A673 (cell line): ENCODE results near the gene CORO2A.

Experiments
- EZH2 ChIP-seq: fragments of 200-600 bp; sonication (generic); IDR thresholded peaks from 2 replicates; pipeline ENCODE4 v1.6.1; 2017; ENCODE audit warnings: borderline replicate concordance, low read depth, mild to moderate bottlenecking, mixed read lengths, antibody characterized with exemption, low read length; ENCODE audit not compliant: poor library complexity, severe bottlenecking
- TF ChIP-seq, protein P1 (sequence below): fragments of 300-800, 200-600 bp; sonication (generic); conservative IDR thresholded peaks from 2 replicates; pipeline ENCODE4 v1.5.1; 2017; ENCODE audit warnings: low read depth, mild to moderate bottlenecking, antibody characterized with exemption, low read length, moderate library complexity, mixed read lengths

DNA sequence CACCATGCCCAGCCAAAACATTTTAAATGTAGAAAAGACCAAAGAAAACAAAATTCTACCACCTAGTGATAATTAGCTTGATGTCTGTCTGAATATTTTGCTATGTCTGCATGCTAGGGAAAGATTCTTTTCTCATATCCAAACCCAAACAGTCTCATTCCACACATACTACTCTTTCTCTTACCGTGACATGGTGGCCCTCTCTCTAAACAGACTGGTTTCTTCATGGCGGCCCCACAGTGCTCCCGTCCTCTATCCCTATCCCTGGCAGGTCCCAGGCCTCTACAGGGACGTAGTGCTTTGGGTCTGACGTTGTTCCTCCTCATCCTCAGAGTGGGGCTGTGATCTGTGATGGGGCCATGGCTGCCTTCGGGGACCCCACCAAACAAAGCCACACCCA is 8.1 kb downstream of the CORO2A start:
- TF ChIP-seq, protein P1, sequence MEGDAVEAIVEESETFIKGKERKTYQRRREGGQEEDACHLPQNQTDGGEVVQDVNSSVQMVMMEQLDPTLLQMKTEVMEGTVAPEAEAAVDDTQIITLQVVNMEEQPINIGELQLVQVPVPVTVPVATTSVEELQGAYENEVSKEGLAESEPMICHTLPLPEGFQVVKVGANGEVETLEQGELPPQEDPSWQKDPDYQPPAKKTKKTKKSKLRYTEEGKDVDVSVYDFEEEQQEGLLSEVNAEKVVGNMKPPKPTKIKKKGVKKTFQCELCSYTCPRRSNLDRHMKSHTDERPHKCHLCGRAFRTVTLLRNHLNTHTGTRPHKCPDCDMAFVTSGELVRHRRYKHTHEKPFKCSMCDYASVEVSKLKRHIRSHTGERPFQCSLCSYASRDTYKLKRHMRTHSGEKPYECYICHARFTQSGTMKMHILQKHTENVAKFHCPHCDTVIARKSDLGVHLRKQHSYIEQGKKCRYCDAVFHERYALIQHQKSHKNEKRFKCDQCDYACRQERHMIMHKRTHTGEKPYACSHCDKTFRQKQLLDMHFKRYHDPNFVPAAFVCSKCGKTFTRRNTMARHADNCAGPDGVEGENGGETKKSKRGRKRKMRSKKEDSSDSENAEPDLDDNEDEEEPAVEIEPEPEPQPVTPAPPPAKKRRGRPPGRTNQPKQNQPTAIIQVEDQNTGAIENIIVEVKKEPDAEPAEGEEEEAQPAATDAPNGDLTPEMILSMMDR: no peak
- no peak for TF ChIP-seq EZH2
